22Rv1 (cell line): ENCODE data around the gene KRTAP4-8.
"Not testable (repeated sequence)": the region's sequence is repeated elsewhere in the genome, so short reads cannot be mapped to it uniquely, and the experiment has no call there.

Experiments used
- H3K27ac ChIP-seq: fragments of 450-650 bp; 2 replicates; pipeline ENCODE4 v1.5.1; 2017
- ZFX ChIP-seq: fragments of 450-650 bp; IDR thresholded peaks from 2 replicates; pipeline ENCODE4 v1.6.1; 2017; ENCODE audit warnings: antibody characterized with exemption, borderline replicate concordance
- TF ChIP-seq, protein P1 (sequence below): fragments of 450-650 bp; IDR thresholded peaks from 2 replicates; pipeline ENCODE4 v1.5.1; 2017; ENCODE audit warnings: mild to moderate bottlenecking

The KRTAP4-8 gene

GRCh38 chr17:41071606-41072360 lies 26.2 kb downstream of the KRTAP4-8 start:
- no peak for TF ChIP-seq ZFX
- TF ChIP-seq, protein P1, sequence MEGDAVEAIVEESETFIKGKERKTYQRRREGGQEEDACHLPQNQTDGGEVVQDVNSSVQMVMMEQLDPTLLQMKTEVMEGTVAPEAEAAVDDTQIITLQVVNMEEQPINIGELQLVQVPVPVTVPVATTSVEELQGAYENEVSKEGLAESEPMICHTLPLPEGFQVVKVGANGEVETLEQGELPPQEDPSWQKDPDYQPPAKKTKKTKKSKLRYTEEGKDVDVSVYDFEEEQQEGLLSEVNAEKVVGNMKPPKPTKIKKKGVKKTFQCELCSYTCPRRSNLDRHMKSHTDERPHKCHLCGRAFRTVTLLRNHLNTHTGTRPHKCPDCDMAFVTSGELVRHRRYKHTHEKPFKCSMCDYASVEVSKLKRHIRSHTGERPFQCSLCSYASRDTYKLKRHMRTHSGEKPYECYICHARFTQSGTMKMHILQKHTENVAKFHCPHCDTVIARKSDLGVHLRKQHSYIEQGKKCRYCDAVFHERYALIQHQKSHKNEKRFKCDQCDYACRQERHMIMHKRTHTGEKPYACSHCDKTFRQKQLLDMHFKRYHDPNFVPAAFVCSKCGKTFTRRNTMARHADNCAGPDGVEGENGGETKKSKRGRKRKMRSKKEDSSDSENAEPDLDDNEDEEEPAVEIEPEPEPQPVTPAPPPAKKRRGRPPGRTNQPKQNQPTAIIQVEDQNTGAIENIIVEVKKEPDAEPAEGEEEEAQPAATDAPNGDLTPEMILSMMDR, result no peak
- no peak overlapping the region for H3K27ac ChIP-seq

- TF ChIP-seq, protein P1, result no peak
- no peak for TF ChIP-seq ZFX
- no peak overlapping the region for H3K27ac ChIP-seq
Observed at GRCh38 chr17:41069031-41069430, 28.9 kb downstream of the KRTAP4-8 start.

DNA sequence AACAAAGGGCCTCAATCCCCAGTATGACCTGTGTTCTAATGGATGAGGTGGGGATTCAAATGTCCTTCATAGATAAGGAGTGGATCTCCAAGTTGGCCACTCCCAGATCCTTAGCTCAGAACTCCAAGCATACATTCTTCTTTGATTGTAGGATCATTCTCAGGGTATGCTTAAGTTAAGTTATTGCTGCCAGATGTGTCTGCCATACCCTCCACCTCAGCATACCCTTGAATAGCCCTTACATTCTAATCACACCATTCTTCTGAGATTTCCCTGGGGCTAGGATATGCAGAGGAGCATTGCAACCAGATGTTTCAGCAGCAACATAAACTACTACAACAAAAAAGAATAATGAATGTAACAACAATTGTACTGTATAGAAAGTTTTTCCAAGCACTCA lies 30.7 kb downstream of the KRTAP4-8 start:
- no peak for TF ChIP-seq ZFX
- H3K27ac ChIP-seq, result no peak overlapping the region

GRCh38 chr17:41065829-41066624 lies 31.9 kb downstream of the KRTAP4-8 start, which contains the start of gene KRTAP2-4:
KRTAP2-4 (minus strand) TSS chr17:41065879; CDS start chr17:41065845, 34 bp downstream.
- TF ChIP-seq, protein P1, result no peak
- no peak for TF ChIP-seq ZFX
- no peak within 1 kb of the TSS for H3K27ac ChIP-seq

GRCh38 chr17:41065016-41065689 lies 32.8 kb downstream of the KRTAP4-8 start:
- not testable (repeated sequence) for H3K27ac ChIP-seq

- no peak overlapping the region for H3K27ac ChIP-seq
- TF ChIP-seq, protein P1, result no peak
- TF ChIP-seq ZFX, result no peak
Observed at GRCh38 chr17:41064301-41064700, 33.6 kb downstream of the KRTAP4-8 start.

GRCh38 chr17:41063449-41063848 lies 34.5 kb downstream of the KRTAP4-8 start:
- no peak overlapping the region for H3K27ac ChIP-seq
- TF ChIP-seq, protein P1, result no peak
- TF ChIP-seq ZFX, result no peak

DNA sequence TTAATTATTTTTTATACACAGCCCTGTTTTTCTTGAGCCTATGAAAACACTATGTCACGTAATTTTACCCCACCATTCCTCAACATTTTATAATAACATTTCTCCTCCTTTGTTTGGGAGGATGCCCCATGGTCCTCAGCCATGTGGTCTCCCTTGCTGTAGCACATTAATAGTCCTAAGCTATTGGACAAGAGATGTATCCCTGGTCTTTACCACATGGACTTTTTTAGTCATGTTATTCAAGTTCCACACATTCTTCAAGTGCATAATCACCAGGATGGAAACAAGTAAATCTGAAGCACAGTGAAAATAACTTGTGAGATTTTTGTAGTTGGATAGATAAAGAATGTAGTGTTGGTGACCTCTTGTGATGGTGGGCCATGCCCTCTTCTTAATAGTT lies 36.0 kb downstream of the KRTAP4-8 start:
- no peak overlapping the region for H3K27ac ChIP-seq
- TF ChIP-seq, protein P1, result no peak
- no peak for TF ChIP-seq ZFX
